Mesothelial cell of epicardium (in vitro differentiated cells): ENCODE data around the gene STPG4. TPM values are rescaled to one million over a fixed set of nuclear protein-coding genes. Genes with fewer than 3 reads are reported as not detected.

Experiments used
- DNase-seq, 2 experiments: peaks; one replicate each; pipeline ENCODE4 v3.0.0; 2021; ENCODE audit warnings: low spot score in 2 of 2; ENCODE audit not compliant: unreplicated experiment in 2 of 2
- H3K27ac Mint-ChIP-seq: 2 replicates; pipeline ENCODE4 v1.8.0; 2021; ENCODE audit warnings: mixed read lengths
- H3K27me3 Mint-ChIP-seq: 2 replicates; pipeline ENCODE4 v1.8.0; 2021; ENCODE audit warnings: low read depth, mixed read lengths
- H3K36me3 Mint-ChIP-seq: 2 replicates; pipeline ENCODE4 v1.8.0; 2021; ENCODE audit warnings: mixed read lengths
- H3K4me1 Mint-ChIP-seq: 2 replicates; pipeline ENCODE4 v1.8.0; 2021; ENCODE audit warnings: mixed read lengths
- H3K4me3 Mint-ChIP-seq: 2 replicates; pipeline ENCODE4 v1.8.0; 2021; ENCODE audit warnings: mild to moderate bottlenecking, moderate library complexity, mixed read lengths
- H3K9me3 Mint-ChIP-seq: 2 replicates; pipeline ENCODE4 v1.8.0; 2021; ENCODE audit warnings: mixed read lengths
- CTCF ChIP-seq: fragments of 200-600 bp; sonication (generic); IDR thresholded peaks from one replicate; pipeline ENCODE4 v1.5.0; 2021; ENCODE audit warnings: antibody characterized with exemption; ENCODE audit not compliant: unreplicated experiment
- total RNA-seq: library from RNA; stranded (reverse); gene quantifications from 3 replicates; pipeline ENCODE4 v1.2.1, GENCODE V29; 2021

STPG4 gene
- total RNA-seq, 1 donor from 2014 or later, result not detected

- Mint-ChIP-seq H3K27ac (no peak overlapping the region), H3K4me1 (peaks cover 8% of the 10 kb centered on the region), H3K27me3 (peaks cover 4% of the 10 kb centered on the region), H3K9me3 (no peaks in the 10 kb centered on the region), H3K4me3 (no peak overlapping the region), H3K36me3 (no peaks in the 10 kb centered on the region)
- DNase-seq, result no peak
- TF ChIP-seq CTCF, result no peak
Measured at GRCh38 chr2:47180531-47180930, 25.4 kb upstream of the STPG4 start.

- Mint-ChIP-seq H3K27me3 (peaks cover 4% of the 10 kb centered on the region), H3K4me3 (no peak overlapping the region), H3K9me3 (no peaks in the 10 kb centered on the region), H3K27ac (no peak overlapping the region), H3K36me3 (no peaks in the 10 kb centered on the region), H3K4me1 (peaks cover 19% of the 10 kb centered on the region)
- no peak for TF ChIP-seq CTCF
- DNase-seq, result no peak
Measured at GRCh38 chr2:47179388-47179787, 24.3 kb upstream of the STPG4 start.

GRCh38 chr2:47178341-47178740, 23.2 kb upstream of the STPG4 start:
- Mint-ChIP-seq H3K27ac (no peak overlapping the region), H3K9me3 (no peaks in the 10 kb centered on the region), H3K4me3 (no peak overlapping the region), H3K36me3 (no peaks in the 10 kb centered on the region), H3K4me1 (peaks cover 28% of the 10 kb centered on the region), H3K27me3 (peaks cover 4% of the 10 kb centered on the region)
- no peak for TF ChIP-seq CTCF
- no peak for DNase-seq

GRCh38 chr2:47177043-47177565, 22.0 kb upstream of the STPG4 start:
- Mint-ChIP-seq H3K36me3 (no peaks in the 10 kb centered on the region), H3K27me3 (peaks cover 4% of the 10 kb centered on the region), H3K27ac (peak overlapping the region; percentile 99), H3K4me3 (peak overlapping the region; percentile 98), H3K9me3 (no peaks in the 10 kb centered on the region), H3K4me1 (peaks cover 36% of the 10 kb centered on the region)
- no peak for DNase-seq
- no peak for TF ChIP-seq CTCF

- Mint-ChIP-seq H3K36me3 (peaks cover under 1% of the 10 kb centered on the region), H3K9me3 (no peaks in the 10 kb centered on the region), H3K4me3 (peak overlapping the region; percentile 90), H3K4me1 (peaks cover 56% of the 10 kb centered on the region), H3K27ac (peak overlapping the region; percentile 96), H3K27me3 (no peaks in the 10 kb centered on the region)
- no peak for DNase-seq
- TF ChIP-seq CTCF, result no peak
Measured at GRCh38 chr2:47174733-47175361, 19.7 kb upstream of the STPG4 start.
